GM21737 (cell line): ENCODE data around the gene SLCO4A1.
A peak's percentile ranks its signal among the peaks of the same experiment; 100 is the strongest.
"Not testable (repeated sequence)": the region's sequence is repeated elsewhere in the genome, so short reads cannot be mapped to it uniquely, and the experiment has no call there.

Source experiments
- ATAC-seq: cut with Tn5 transposase; IDR thresholded peaks from one replicate; pipeline ENCODE4 v1.9.1; 2021; ENCODE audit warnings: mild to moderate bottlenecking, moderate library complexity; ENCODE audit not compliant: unreplicated experiment

Gene SLCO4A1

GRCh38 chr20:62622178-62622876 is 20.0 kb upstream of the SLCO4A1 start:
- no peak for ATAC-seq

- no peak for ATAC-seq
Measured at GRCh38 chr20:62622877-62623487, 19.3 kb upstream of the SLCO4A1 start.

- peak; percentile 74 for ATAC-seq
Measured at GRCh38 chr20:62623488-62624324, 18.6 kb upstream of the SLCO4A1 start.

GRCh38 chr20:62624325-62624690 is 18.0 kb upstream of the SLCO4A1 start:
- peak; percentile 39 for ATAC-seq

GRCh38 chr20:62624719-62625453 is 17.4 kb upstream of the SLCO4A1 start:
- ATAC-seq, result no peak

- no peak for ATAC-seq
Measured at GRCh38 chr20:62625516-62625915, 16.8 kb upstream of the SLCO4A1 start.

GRCh38 chr20:62625921-62626547 is 16.3 kb upstream of the SLCO4A1 start:
- no peak for ATAC-seq

- not testable (repeated sequence) for ATAC-seq
Measured at GRCh38 chr20:62627425-62627824, 14.9 kb upstream of the SLCO4A1 start.

GRCh38 chr20:62627901-62628612 is 14.2 kb upstream of the SLCO4A1 start:
- no peak for ATAC-seq

GRCh38 chr20:62628691-62629090 is 13.6 kb upstream of the SLCO4A1 start:
- no peak for ATAC-seq

- ATAC-seq, result no peak
Measured at GRCh38 chr20:62629864-62630470, 12.3 kb upstream of the SLCO4A1 start.

- no peak for ATAC-seq
Measured at GRCh38 chr20:62631336-62632308, 10.7 kb upstream of the SLCO4A1 start.

- ATAC-seq, result no peak
Measured at GRCh38 chr20:62632575-62633090, 9.7 kb upstream of the SLCO4A1 start.

GRCh38 chr20:62633598-62634329 is 8.5 kb upstream of the SLCO4A1 start:
- ATAC-seq, result no peak

- no peak for ATAC-seq
Measured at GRCh38 chr20:62634330-62634967, 7.9 kb upstream of the SLCO4A1 start.

- ATAC-seq, result no peak
Measured at GRCh38 chr20:62635232-62635631, 7.1 kb upstream of the SLCO4A1 start.

- ATAC-seq, result no peak
Measured at GRCh38 chr20:62635852-62636251, 6.5 kb upstream of the SLCO4A1 start.
